ENCODE measurements around the gene ARHGAP18.

Gene ARHGAP18

DNA sequence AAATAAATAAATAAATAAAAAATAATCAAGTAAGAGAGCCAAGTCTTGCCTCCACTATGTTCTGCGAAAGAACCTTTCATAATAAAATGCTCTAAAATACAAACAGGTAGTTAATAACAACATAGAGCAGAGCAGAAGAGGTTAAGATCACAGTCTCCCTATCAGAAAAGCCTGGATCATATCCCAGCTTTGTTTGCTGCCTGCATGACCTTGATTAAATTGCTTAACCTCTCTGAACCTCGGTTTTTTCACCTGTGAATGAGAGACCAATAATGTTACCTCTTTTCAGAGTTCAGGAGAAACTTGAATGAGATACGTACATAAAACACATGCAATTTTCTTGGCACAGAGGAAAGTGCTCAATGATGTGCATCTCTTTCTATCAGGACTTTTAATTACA, 44.4 kb downstream of the ARHGAP18 start:
- no peak for DNase-seq

DNA sequence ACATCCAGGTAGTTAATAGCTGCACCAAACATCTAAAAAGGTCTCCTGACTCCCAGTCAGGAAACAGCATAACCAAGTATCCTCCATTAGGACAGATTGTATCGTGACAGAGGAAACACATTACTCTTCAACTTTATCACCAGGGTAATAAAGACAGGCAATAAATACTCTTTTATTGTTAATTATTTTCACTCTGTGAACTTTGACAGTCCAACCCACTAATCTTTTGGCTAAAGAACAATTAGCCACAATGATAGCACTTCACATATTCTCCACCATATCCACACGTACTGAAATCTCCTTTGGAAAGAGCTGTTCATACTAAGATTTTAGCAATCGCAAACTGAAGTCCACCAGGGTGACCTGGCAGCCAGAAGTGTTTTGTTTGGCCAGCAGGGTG, 46.4 kb downstream of the ARHGAP18 start:
- DNase-seq, result peak; percentile 40

DNA sequence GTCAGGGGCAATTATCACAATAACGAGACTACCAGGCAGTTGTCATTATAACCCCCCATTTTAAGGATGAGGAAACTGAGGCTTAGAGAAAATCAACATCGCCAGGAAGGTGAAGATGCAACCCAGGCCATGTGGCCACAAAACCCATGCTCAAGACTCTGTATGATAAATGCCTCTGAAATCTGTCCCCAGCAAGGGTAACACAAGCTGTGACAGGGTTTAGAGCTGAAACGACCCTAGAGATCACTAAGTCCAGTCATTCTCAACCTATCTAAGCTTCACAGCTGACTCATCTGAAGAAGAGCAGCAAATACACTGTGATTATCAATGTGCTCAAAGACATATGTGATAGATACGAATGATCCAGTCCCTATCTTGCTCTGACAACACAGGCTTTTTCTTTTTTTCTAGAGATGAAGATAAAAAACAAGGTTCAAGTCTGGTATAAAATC, 47.0 kb downstream of the ARHGAP18 start:
- no peak for DNase-seq

DNA sequence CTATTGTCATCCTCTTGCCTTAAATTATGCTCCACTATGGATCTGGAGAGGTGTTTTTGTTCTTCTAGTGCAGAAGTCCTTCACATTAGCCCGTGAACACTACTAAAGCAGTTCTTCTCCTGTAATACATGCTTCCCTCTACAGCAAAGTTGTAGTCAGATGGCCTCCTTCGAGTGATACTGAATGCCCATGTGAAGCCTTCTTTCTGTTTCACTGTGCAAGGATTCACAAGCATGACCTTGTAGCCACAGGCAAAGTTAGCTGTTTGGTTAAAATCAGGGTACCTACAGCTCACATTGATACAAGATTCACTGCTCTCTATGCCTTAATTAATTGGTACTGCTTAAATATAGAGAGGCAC, 47.6 kb downstream of the ARHGAP18 start:
- peak; percentile 73 for DNase-seq

DNA sequence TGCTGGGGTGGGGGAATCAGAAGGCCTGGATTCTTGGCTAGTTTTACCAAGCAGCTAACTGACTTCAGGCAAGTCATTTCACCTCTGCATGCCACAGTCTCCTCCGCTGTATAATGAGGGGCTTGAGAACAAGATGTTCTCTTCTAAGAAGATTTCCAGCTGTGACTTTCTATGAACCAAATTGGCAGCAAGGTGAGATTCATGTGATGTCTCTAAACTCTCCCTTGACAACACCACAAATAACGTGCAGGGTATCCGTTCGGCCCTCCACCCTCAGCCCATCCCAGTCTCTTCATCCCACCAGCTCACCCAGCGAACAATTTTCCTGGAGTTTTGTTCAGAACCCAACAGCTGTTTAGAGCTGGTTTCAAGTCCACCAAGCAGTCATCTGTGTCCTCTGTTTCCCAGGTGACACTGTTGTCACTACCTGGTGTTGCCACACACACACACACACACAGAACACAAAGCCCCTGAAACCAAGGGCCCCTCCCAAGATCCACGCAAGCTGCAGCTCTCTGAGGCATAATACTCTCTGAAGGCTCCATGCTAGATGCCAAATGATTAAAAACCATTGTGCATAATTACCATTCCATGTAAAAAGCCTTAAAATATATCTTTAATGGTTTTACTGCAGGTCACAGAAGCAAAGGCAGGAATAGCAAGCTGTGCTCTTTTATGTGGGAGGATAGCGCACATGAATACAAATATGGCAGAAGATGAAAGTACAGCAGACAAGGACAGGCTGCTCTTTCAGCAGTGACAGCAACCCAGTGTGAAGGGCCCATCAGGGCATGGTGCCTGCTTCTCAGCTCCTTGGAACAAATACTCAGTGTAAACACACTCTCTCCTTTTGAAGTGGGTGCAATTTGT, 48.2 kb downstream of the ARHGAP18 start:
- peak; percentile 73 for DNase-seq

DNA sequence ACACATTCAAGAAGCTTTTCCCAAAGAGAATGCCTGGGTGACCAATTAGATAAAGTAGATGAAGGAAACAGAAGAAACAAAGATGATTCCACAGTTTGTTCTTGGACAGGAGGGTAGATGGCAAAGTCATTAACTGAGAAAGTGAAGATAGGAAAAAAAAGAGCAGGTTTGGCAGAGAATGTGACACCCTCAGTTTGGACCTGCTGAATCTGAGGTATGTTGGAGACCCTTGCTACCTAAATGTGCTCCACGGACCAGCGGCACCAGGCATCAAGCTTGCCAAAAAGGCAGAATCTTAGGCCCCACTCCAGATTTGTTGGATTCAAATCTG, 49.7 kb downstream of the ARHGAP18 start:
- DNase-seq, result no peak

DNA sequence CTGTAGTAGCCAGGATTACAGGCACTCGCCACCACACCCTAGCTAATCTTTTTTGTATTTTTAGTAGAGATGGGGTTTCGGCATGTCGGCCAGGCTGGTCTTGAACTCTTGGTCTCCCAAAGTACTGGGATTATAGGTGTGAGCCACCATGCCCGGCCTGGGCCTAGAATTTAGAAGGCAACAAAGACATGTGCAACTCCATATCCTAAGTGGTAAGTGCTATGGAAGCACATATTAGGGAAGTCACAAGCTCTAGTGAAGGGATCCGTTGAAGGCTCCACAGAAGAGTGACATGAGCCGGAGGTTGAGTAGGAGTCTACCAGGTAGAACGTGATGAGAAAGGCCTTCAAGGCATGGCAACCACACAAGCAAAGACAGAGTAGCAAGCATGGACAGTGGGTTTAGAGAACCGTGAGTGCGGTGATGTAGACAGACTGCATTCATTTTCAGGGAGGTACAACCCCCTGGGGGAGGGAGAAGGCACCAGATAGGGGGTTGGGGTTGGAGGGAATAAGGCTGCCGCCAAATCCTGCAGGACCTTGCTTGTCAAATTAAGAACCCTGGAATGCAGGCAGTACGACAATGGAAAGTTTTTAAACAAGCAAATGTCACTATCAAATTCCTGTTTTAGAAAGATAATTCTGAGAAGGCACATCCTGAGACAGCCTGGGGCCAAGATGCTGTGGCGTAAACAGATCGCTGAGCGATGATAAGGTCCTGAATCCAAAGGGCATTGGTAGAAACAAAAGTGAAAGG, 50.2 kb downstream of the ARHGAP18 start:
- DNase-seq, result no peak

DNA sequence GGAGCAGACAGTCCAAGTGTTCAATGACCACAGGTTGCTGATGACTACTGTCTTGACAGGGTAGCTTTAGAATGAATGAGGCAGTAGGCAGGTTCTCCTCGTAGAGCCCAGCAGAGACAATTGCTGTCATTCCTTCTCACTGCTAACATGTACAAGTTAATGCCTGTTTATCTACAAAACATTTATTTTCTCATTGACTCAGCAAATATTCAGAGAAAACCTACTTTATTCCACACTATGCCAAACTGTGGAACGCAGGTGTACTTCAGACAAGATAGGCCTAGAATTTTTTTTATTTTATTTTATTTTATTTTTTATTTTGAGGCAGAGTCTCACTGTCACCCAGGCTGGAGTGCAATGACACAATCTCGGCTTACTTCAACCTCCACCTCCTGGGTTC, 50.8 kb downstream of the ARHGAP18 start:
- no peak for DNase-seq

DNA sequence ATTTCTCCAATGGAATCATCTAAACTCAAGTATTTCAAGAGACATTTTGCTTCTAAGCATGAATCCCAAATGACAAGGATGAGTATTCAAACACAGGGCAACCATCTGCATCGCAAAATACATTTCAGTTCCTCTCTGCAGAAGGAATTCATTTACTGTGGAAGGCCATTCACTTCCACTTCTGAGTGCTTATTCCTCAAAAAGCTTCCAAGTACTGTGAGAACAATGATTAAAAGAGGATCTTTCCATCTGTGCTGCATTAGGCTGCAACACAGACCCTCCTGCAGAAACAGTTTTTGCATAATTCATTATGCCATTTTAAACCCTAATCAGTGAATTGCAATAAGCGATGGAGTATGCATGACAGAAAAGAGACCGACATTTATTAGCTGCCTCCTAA, 52.5 kb downstream of the ARHGAP18 start:
- DNase-seq, result no peak

DNA sequence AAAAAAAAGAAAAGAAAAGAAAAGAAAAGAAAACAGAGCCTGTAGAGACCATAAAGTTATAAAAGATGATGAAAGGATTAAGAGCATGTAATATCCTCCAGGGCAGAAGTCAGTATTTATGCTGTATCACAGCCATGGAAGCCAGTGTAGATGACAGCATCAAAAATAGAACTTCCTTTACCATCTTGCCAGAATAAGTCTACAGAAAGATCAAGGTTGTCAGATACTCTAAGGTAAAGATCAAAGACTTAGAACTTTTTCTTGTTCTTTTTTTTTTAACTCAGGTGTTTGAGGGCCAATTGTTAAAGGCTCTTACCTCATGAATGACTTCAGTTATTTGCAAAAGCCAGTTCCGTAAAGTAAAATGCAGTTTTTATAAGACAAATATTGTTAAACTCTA, 54.6 kb downstream of the ARHGAP18 start:
- DNase-seq, result no peak

DNA sequence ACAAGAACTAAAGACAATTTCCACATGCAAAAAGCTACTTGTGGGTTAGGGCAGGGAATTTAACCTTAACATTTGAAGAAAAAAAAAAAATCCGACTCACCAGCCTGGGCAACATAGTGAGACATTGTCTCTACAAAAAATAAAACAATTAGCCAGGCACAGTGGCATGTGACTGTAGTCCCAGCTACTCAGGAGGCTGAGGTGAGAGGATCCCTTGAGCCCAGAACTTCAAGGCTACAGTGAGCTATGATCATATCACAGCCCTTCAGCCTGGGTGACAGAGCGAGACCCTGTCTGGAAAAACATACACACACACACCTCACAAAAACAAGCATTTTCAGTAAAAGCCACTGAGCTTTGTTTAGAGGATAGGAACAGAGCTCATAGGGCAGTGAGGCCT, 56.2 kb downstream of the ARHGAP18 start:
- DNase-seq, result no peak

DNA sequence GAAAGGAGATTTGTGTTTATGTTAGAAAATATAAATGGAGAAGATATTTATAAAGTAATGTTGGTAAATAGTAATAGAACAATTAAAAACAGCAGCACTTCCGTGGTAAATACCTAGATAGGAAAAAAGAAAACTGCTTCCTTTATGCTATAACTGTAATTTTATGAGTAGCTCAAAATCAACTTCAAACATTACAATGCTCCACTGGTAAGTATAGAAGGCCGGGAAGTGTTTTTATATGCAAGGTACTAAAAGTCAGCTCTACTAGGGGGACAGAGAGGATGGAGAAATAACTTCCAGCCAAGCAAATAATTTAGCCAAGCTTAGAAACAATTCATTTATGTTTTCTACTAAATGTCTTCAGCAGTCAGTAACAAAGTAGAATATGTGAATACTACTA, 56.7 kb downstream of the ARHGAP18 start:
- DNase-seq, result no peak

DNA sequence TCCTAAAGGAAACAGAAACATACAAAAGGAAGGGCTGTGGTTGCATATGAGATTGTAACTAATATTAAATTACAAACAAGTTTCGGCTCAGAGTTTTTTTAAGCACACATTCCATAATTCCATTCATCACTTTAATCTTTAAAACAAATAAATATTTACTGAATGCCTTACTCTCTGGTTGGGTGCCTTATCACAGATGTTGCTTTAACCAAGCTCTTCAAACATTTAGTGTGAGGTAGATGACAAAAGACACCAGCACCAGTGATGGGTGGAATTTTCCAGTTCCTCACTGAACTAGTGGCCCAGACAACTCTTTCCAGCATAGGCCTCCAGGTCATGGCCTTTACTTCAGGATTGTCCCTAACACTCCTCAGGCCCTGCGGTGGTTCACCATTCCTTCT, 58.7 kb downstream of the ARHGAP18 start:
- DNase-seq, result no peak

DNA sequence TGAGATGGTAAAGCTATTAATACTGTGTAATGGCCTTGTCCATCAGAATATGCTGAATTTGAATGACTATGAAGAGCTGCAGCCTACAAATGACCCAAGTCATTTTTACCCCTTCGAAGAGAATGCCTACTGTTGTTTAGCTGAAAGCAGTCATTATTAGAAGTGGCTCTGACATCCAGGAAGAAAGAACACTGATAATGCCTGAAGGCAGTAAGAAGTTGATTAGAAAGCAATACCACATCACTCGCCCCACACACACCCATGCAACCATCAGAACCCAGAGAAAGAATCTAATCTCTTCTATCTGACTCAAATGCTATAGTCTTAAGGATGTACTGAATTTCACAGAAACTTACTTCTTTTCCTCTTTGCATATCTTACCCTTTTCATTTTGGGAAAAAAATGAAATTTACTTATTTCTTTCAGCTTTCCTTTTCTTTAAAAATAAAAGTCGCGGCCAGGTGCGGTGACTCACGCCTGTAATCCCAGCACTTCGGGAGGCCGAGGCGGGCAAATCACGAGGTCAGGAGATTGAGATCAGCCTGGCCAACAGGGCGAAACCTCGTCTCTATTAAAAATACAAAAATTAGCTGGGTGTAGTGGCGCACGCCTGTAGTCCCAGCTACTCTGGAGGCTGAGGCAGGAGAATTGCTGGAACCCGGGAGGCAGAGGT, 61.0 kb downstream of the ARHGAP18 start:
- no peak for DNase-seq

DNA sequence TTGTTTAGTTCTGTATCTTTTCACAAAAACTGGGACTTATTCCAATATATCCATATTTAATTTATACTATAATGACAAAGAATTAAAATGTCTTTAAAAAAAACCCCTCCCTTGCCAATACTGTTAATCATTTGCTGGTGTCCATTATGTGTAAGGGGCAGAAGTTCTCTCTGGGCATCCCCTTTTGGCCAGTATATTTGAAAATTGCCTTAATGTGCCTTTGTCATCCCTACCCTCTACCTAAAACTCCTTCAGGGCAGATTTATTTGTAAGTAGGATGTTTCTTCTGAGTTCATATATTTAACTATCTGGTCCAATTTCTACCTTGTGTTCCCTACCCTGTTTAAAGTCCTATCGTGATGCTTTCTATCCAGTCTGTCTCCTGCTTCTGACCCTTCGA, 62.9 kb downstream of the ARHGAP18 start:
- DNase-seq, result no peak

DNA sequence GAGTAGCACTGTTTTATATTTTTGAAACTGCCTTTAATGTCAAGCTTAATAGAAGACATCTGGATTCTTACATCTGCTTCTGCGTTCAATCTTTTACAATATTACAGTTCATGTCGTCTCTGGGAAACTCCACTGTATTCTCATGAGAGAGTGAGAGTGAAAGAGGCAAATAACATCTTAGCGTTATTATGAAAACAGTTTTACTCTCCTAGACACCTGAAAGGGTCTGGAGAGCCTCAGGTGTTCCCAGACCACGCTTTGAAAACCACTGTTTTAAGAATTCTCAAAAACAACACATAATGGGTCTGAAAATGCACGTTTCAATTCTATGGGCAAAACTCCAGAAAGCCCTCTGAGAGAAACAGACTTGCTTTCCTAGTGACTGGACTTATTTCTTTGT, 63.3 kb downstream of the ARHGAP18 start:
- peak; percentile 18 for DNase-seq

DNA sequence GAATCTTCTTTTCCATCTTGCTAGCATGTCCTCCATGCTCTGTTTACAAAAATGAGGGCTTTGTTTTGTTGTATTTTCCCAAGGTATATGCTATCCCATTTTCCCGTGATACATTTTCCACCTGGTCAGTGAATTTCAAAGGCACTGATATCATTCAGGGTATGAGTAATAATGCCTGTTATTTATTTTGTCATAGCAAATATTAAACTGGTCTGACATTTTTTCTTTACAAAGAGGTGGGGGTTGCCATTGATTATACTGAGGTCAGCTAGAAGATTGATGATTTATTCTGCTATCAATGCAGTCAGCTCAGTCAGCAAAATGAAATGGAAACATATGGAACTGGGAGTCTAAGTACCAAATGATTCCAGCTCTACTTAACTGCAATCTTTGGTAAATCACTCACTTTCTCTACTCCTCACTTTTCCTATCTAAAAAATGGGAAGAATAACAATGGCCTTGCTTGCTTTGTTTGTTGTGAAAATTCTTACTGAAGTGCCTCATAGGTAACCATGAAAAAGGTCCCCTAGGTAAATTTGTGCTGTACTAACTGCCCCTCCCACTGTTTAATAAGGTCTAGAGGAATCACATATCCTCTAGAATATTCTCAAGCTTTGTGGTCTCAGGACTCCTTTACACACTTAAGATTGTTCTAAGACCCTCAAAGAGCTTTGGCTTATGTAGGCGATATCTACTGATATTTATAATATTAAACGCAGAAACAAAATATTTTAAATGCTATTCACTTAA, 64.0 kb downstream of the ARHGAP18 start:
- peak; percentile 49 for DNase-seq

DNA sequence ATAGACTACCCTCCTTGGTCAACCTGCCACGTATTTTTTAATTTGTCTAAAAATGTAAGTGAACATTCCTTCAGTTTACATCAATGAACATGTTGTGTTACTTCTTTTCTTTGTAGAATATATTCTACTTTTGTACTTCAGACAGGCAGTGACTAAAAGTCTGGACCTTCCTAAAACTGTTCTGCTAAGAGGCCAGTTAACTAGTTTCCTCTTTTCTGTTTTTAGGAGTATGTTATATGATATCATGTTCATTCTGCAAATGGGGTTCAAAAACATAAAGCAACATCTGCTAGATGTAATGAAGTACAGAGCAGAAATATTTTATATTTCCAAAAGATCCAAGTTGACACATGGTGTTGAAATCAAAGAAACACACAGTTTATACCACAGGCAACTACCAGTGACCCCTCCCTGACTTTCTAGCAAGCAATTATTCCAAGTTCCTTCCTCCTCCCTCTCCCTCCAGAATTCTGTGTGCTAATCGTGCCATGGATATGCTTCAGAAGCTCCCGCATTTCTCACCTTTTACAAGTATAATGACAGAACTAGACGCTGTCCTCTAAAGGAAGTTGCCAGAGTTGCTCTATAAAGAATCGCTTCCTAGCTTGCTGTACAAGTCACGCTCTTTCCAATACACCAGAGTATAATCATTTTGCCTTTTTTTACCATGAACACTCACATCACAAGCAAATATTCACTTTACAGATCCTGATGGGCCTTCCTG, 64.7 kb downstream of the ARHGAP18 start:
- DNase-seq, result peak; percentile 71

DNA sequence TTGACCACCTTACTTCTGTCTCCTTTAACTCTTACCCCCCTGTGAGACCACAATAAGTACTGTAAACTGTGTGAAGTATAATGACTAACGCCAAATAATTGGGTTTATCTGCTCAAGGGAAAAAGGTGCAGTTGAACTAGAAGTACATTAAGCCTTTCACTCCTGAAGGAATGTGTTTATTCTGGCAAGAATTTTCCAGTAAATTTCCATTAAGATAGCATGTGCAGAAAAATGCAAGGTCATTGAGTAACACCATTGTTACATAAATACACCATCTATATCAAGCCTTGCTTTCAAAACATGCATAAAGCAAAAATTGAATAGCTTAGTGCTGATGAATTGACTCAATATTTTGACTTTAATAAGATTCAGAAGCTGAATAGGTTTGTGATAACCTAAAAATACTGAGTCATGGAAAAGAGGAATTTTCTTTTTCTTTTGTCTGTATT, 65.4 kb downstream of the ARHGAP18 start:
- DNase-seq, result peak; percentile 92

DNA sequence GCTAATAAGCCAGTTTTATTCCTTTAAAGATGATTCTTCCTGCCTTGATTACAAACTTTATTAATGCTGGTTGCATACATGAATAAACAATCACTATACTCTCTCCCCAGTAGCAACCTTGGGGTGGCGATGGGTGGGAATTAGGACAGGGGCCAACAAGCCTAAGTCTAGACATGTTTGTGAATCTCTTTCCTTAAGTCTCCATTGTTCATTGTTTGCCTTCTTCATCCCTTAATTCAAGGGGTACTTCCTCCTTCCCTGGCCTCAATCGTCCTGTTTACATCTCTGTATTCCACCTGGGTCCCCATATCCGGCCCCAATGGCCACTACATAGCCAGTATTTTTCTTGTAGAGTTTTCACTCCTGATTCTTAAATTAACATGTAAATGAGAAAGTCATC, 66.0 kb downstream of the ARHGAP18 start:
- peak; percentile 93 for DNase-seq

DNA sequence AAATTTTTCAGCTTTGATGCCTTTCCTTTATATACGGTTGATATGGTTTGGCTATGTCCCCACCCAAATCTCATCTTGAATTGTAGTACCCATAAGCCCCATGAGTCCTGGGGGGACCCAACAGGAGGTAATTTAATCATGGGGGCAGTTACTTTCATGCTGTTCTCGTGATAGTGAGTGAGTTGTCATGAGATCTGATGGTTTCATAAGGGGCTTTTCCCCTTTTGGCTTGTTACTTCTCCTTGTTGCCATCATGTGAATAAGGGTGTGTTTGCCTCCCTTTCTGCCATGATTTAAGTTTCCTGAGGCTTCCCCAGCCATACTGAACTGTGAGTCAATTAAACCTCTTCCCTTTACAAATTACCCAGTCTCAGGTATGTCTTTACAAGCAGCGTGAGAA, 66.8 kb downstream of the ARHGAP18 start:
- DNase-seq, result peak; percentile 46

DNA sequence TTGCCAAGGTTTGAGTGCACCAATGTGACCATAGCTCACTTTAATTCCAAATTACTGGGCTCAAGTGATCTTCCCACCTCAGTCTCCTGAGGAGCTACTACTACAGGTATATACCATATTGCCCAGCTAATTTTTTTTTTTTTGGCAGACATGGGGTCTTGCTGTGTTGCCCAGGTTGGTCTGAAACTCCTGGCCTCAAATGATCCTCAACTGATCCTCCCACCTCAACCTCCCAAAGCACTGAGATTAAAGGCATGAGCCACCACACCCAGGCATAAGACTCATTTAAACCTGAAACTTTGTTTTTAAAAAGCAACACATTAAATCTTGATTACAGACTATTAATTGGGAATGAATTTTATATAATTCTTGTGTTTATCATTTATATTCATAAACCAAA, 67.7 kb downstream of the ARHGAP18 start:
- no peak for DNase-seq
